Parathyroid adenoma (tissue), 2 donors: ENCODE measurements around the gene KCTD10.

Experiments
- H2AFZ ChIP-seq: fragments of 300-600 bp; sonication (generic); one replicate; pipeline ENCODE4 v1.7.0; 2017; ENCODE audit warnings: antibody characterized with exemption, mild to moderate bottlenecking
- H3K27ac ChIP-seq: fragments of 300-600 bp; sonication (generic); one replicate; pipeline ENCODE4 v1.7.0; 2017
- H3K27me3 ChIP-seq: fragments of 300-600 bp; sonication (generic); one replicate; pipeline ENCODE4 v1.7.0; 2017; ENCODE audit warnings: low read length; ENCODE audit not compliant: control insufficient read depth, insufficient read depth
- H3K36me3 ChIP-seq: fragments of 300-600 bp; sonication (generic); one replicate; pipeline ENCODE4 v1.7.0; 2017; ENCODE audit warnings: low read length; ENCODE audit not compliant: control insufficient read depth, insufficient read depth
- H3K4me1 ChIP-seq: fragments of 300-600 bp; sonication (generic); one replicate; pipeline ENCODE4 v1.7.0; 2017; ENCODE audit warnings: control low read depth
- H3K4me2 ChIP-seq: fragments of 300-600 bp; sonication (generic); one replicate; pipeline ENCODE4 v1.7.0; 2017; ENCODE audit warnings: low read length
- H3K4me3 ChIP-seq: fragments of 300-600 bp; sonication (generic); one replicate; pipeline ENCODE4 v1.7.0; 2017; ENCODE audit warnings: low read depth, low read length
- H3K79me2 ChIP-seq: fragments of 300-600 bp; sonication (generic); one replicate; pipeline ENCODE4 v1.7.0; 2017; ENCODE audit warnings: control low read depth
- H3K9ac ChIP-seq: fragments of 300-600 bp; sonication (generic); one replicate; pipeline ENCODE4 v1.7.0; 2017; ENCODE audit warnings: mild to moderate bottlenecking
- H3K9me3 ChIP-seq: fragments of 300-600 bp; sonication (generic); one replicate; pipeline ENCODE4 v1.7.0; 2017; ENCODE audit warnings: low read length; ENCODE audit not compliant: control insufficient read depth
- TF ChIP-seq, protein P1 (sequence below): fragments of 300-600 bp; sonication (generic); IDR thresholded peaks from one replicate; pipeline ENCODE4 v1.7.0; 2017; ENCODE audit warnings: antibody characterized with exemption, mild to moderate bottlenecking
- donor health status: primary hyperparathyroidism.

The KCTD10 gene

GRCh38 chr12:109439181-109439580 is 37.9 kb downstream of the KCTD10 start:
- Histone ChIP-seq H3K9me3 (no peaks in the 10 kb centered on the region), H3K27me3 (no peaks in the 10 kb centered on the region), H3K79me2 (no peaks in the 10 kb centered on the region), H3K27ac (no peak overlapping the region), H2AFZ (no peak overlapping the region), H3K4me1 (peaks cover 9% of the 10 kb centered on the region), H3K9ac (no peak overlapping the region), H3K4me2 (no peak overlapping the region), H3K36me3 (no peaks in the 10 kb centered on the region), H3K4me3 (no peak overlapping the region)
- TF ChIP-seq, protein P1, sequence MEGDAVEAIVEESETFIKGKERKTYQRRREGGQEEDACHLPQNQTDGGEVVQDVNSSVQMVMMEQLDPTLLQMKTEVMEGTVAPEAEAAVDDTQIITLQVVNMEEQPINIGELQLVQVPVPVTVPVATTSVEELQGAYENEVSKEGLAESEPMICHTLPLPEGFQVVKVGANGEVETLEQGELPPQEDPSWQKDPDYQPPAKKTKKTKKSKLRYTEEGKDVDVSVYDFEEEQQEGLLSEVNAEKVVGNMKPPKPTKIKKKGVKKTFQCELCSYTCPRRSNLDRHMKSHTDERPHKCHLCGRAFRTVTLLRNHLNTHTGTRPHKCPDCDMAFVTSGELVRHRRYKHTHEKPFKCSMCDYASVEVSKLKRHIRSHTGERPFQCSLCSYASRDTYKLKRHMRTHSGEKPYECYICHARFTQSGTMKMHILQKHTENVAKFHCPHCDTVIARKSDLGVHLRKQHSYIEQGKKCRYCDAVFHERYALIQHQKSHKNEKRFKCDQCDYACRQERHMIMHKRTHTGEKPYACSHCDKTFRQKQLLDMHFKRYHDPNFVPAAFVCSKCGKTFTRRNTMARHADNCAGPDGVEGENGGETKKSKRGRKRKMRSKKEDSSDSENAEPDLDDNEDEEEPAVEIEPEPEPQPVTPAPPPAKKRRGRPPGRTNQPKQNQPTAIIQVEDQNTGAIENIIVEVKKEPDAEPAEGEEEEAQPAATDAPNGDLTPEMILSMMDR = no peak

GRCh38 chr12:109436188-109436560 is 40.9 kb downstream of the KCTD10 start:
- H2AFZ ChIP-seq = no peak overlapping the region
- no peak overlapping the region for H3K27ac ChIP-seq
- H3K79me2 ChIP-seq = no peaks in the 10 kb centered on the region
- H3K9ac ChIP-seq = no peak overlapping the region
- H3K9me3 ChIP-seq = no peaks in the 10 kb centered on the region
- H3K36me3 ChIP-seq = no peaks in the 10 kb centered on the region
- no peak overlapping the region for H3K4me3 ChIP-seq
- peaks cover 11% of the 10 kb centered on the region for H3K4me1 ChIP-seq
- no peaks in the 10 kb centered on the region for H3K27me3 ChIP-seq
- TF ChIP-seq, protein P1 = no peak
- no peak overlapping the region for H3K4me2 ChIP-seq

DNA sequence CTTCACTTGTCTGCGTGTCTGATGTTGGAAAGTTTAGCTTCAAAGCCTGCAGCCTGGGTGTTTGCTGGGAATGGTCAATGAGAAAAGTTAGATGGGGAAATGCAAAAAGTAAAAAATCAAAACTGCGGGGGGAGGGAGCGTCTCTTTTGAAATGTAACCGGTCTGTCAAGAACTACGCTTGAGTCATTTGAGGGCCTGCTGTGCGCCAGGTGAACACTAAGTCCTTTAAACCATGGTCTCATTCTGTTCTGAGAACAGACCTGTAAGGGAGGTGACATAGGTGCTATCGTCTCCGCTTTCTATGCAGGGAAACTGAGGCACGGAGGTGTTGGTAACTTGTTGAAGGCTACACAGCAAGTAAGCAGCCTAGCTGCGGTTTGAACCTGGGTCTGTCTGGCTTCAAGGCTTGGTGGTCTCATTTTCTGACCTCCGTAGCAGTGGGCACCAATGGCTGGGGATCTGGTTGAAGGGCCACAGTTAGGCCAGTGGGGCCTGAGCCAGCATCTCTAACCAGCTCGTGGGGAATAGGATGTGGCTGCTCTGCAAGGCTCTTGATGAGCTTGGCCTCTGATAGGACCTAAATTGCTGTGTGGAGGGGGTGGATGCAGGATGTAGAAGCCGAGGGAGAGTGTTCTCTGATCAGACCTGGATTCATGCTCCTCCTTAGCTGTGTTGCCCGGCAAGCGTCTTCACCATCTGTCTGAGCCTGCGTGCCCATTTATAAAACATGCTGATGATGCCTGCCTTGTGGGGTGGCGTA is 41.5 kb downstream of the KCTD10 start:
- no peaks in the 10 kb centered on the region for H3K9me3 ChIP-seq
- no peaks in the 10 kb centered on the region for H3K36me3 ChIP-seq
- TF ChIP-seq, protein P1 = no peak
- H3K79me2 ChIP-seq = no peaks in the 10 kb centered on the region
- H3K4me2 ChIP-seq = peak overlapping the region; percentile 6
- H3K4me1 ChIP-seq = peaks cover 11% of the 10 kb centered on the region
- no peak overlapping the region for H3K9ac ChIP-seq
- H3K27ac ChIP-seq = no peak overlapping the region
- H3K4me3 ChIP-seq = no peak overlapping the region
- peak overlapping the region; percentile 31 for H2AFZ ChIP-seq
- H3K27me3 ChIP-seq = no peaks in the 10 kb centered on the region

DNA sequence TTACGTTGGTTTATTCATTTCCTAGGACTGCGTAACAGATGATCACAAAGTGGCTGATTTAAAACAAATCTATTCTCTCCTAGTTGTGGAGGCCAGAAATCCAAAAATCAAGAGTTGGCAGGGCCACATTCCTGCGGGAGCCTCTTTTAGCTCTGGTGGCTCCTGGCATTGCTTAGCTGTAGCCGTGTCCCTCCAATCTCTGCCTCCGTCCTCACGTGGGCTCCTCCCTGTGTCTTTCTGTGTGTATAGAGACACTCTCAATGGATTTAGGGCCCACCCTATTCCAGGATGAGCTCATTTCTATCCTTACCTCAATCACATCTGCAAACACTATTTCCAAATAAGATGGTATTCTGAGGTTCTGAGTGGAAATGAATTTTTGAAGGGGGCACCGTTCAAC is 42.5 kb downstream of the KCTD10 start:
- H3K79me2 ChIP-seq = no peaks in the 10 kb centered on the region

More for the DNA sequence above, 42.5 kb downstream of the KCTD10 start:
- H3K27ac ChIP-seq = no peak overlapping the region
- H3K36me3 ChIP-seq = no peaks in the 10 kb centered on the region
- no peak overlapping the region for H3K4me3 ChIP-seq
- no peak overlapping the region for H3K4me2 ChIP-seq
- no peak overlapping the region for H3K9ac ChIP-seq
- peak overlapping the region; percentile 31 for H2AFZ ChIP-seq
- TF ChIP-seq, protein P1 = no peak
- no peaks in the 10 kb centered on the region for H3K9me3 ChIP-seq
- H3K4me1 ChIP-seq = peaks cover 11% of the 10 kb centered on the region
- no peaks in the 10 kb centered on the region for H3K27me3 ChIP-seq
